Measurements from ENCODE around the gene LRRIQ1. TPM values are rescaled to one million over a fixed set of nuclear protein-coding genes. Genes with fewer than 3 reads are reported as not detected.

LRRIQ1 gene
- total RNA-seq, 1 experiment from 2014 or later, result 0.39 TPM

GRCh38 chr12:85244561-85244960 lies 208.4 kb downstream of the LRRIQ1 start:
- no peaks in the 10 kb centered on the region for H3K4me1 ChIP-seq (ENCODE audit: insufficient read depth, low read length)
- no peak overlapping the region for H3K56ac ChIP-seq (ENCODE audit: insufficient read length, low read depth, low read length)
- no peak overlapping the region for H2BK120ac ChIP-seq (ENCODE audit: low read depth, low read length, poor library complexity, severe bottlenecking)
- H2AK5ac ChIP-seq (ENCODE audit: insufficient read length, low read length), result no peak overlapping the region
- DNase-seq, result no peak
- H2BK15ac ChIP-seq (ENCODE audit: low read depth, low read length), result no peak overlapping the region
- H2BK12ac ChIP-seq (ENCODE audit: insufficient read length, low read depth, low read length), result no peak overlapping the region
- no peaks in the 10 kb centered on the region for H3K36me3 Mint-ChIP-seq (ENCODE audit: insufficient read depth in 1 of 3, low read depth in 3 of 3)
- no peak overlapping the region for H4K91ac ChIP-seq (ENCODE audit: insufficient read length, low read depth, low read length)
- H3K79me2 ChIP-seq (ENCODE audit: insufficient read depth, low read length), result no peaks in the 10 kb centered on the region
- no peak overlapping the region for H2BK5ac ChIP-seq (ENCODE audit: insufficient read length, low read length)
- no peak overlapping the region for H3K23ac ChIP-seq (ENCODE audit: insufficient read length, low read depth, low read length)
- TF ChIP-seq CTCF (conservative IDR thresholded peaks at IDR 0.05), result no peak
- H4K5ac ChIP-seq (ENCODE audit: insufficient read length, low read depth, low read length), result no peak overlapping the region
- H3K27ac ChIP-seq (ENCODE audit: insufficient read length, low read depth, low read length), result no peak overlapping the region
- H3K4ac ChIP-seq (ENCODE audit: low read depth, low read length), result no peak overlapping the region
- H3K79me1 ChIP-seq (ENCODE audit: insufficient read depth, low read depth, low read length, poor library complexity, severe bottlenecking), result no peaks in the 10 kb centered on the region
- H4K20me1 ChIP-seq (ENCODE audit: control insufficient read depth, insufficient read depth, insufficient read length), result no peaks in the 10 kb centered on the region
- no peaks in the 10 kb centered on the region for H3K9me3 Mint-ChIP-seq
- H2BK20ac ChIP-seq (ENCODE audit: low read depth, low read length, poor library complexity, severe bottlenecking), result no peak overlapping the region
- no peak overlapping the region for H3K14ac ChIP-seq (ENCODE audit: insufficient read depth, low read length)
- WGBS (ENCODE audit: extremely low coverage, insufficient read length, low lambda C conversion rate), result no CpG with 5 or more reads among the region's 3 CpGs
- no peak overlapping the region for H4K8ac ChIP-seq (replicated peaks; ENCODE audit: insufficient read length, low read depth, low read length)
- no peak overlapping the region for H3K18ac ChIP-seq (ENCODE audit: insufficient read length, low read depth, low read length)
- H3K4me1 Mint-ChIP-seq, result no peaks in the 10 kb centered on the region
- no peaks in the 10 kb centered on the region for H3K23me2 ChIP-seq (ENCODE audit: insufficient read length, low read depth, low read length, poor library complexity, severe bottlenecking)
- H3K9me3 ChIP-seq (ENCODE audit: control insufficient read depth, low read depth, low read length), result no peaks in the 10 kb centered on the region
- no peaks in the 10 kb centered on the region for H3K27me3 ChIP-seq (ENCODE audit: insufficient read depth, low read length)
- H2AFZ ChIP-seq (ENCODE audit: low read length), result no peak overlapping the region
- no peak overlapping the region for H3T11ph ChIP-seq (ENCODE audit: low read length)
- no peak overlapping the region for H3K9ac ChIP-seq (ENCODE audit: extremely low read depth, insufficient read length, low read length)
- H3K4me3 Mint-ChIP-seq, result no peak overlapping the region
- no peak overlapping the region for H3K4me2 ChIP-seq (ENCODE audit: insufficient read depth, insufficient read length, low read length)
- no peak overlapping the region; a peak in 1 of 7 replicates for H3K27ac Mint-ChIP-seq
- H3K27me3 Mint-ChIP-seq (ENCODE audit: low read depth), result no peaks in the 10 kb centered on the region
